HepG2 (cell line): ENCODE measurements around the gene RRBP1. TPM values are rescaled to one million over a fixed set of nuclear protein-coding genes. Genes with fewer than 3 reads are reported as not detected.

ENCODE experiments used
- ATAC-seq: fragments of 200-7000 bp; cut with Tn5 transposase; 3 replicates; pipeline ENCODE4 v1.9.1; 2020; ENCODE audit warnings: mild to moderate bottlenecking, moderate library complexity
- BruUV-seq: library from RNA; stranded (reverse); fragments of 400-500 nt; replicated peaks from 2 replicates; lab custom pipeline; 2021; lab: Mats Ljungman, UMichigan
- CTCF ChIA-PET: fragments of 300-600 bp; formaldehyde crosslinking; extraction: SDS; loops from one replicate; lab custom pipeline; 2021; ENCODE audit warnings: low total read pairs, inconsistent platforms, low intra/inter-chr PET ratio; lab: Yijun Ruan, JAX
- POLR2A ChIA-PET: fragments of 350-600 bp; sonication (Branson Sonifier 250); formaldehyde crosslinking; loops from one replicate; lab custom pipeline; 2020; ENCODE audit warnings: antibody characterized with exemption, inconsistent platforms; lab: Yijun Ruan, JAX
- DNase-seq: peaks from one replicate; pipeline ENCODE4 v3.0.0-alpha.2; 2015; ENCODE audit warnings: low spot score
- FAIRE-seq: peaks from 3 replicates; lab custom pipeline; 2011; peaks lifted over from hg19 to GRCh38; lab: Jason Lieb, UNC
- H2AFZ ChIP-seq: one replicate; pipeline ENCODE4 v1.6.1; 2011; ENCODE audit warnings: low read length, inconsistent platforms
- H3K27ac ChIP-seq: fragments of 300-600 bp; 3 replicates; pipeline ENCODE4 v1.8.0; 2011; ENCODE audit warnings: mixed run types, mild to moderate bottlenecking, mixed read lengths, low read length, inconsistent platforms; ENCODE audit not compliant: insufficient read depth; ENCODE audit errors: extremely low read length
- H3K27me3 ChIP-seq, 2 experiments: fragments of 200-600 bp in 1 of 2; 2 replicates in 1 of 2; 3 replicates in 1 of 2; pipeline versions ENCODE4 v1.6.0 to v1.8.0; 2011; ENCODE audit warnings: low read length in 2 of 2, mild to moderate bottlenecking in 2 of 2, moderate library complexity in 2 of 2, inconsistent platforms in 1 of 2; ENCODE audit not compliant: insufficient read depth in 2 of 2, control insufficient read depth in 1 of 2
- H3K36me3 ChIP-seq, 2 experiments: fragments of 200-600 bp in 1 of 2; replicated peaks in 1 of 2; 2 replicates in 1 of 2; 3 replicates in 1 of 2; pipeline versions ENCODE4 v1.5.1 to v1.8.0; 2011; ENCODE audit warnings: low read length in 2 of 2, inconsistent platforms in 1 of 2; ENCODE audit not compliant: insufficient read depth in 2 of 2, control insufficient read depth in 1 of 2
- H3K4me1 ChIP-seq: 2 replicates; pipeline ENCODE4 v1.5.1; 2012; ENCODE audit warnings: low read length, inconsistent platforms; ENCODE audit not compliant: insufficient read depth
- H3K4me2 ChIP-seq: 2 replicates; pipeline ENCODE4 v1.6.0; 2011; ENCODE audit warnings: low read depth, low read length, inconsistent platforms
- H3K4me3 ChIP-seq, 3 experiments: fragments of 200-600 bp in 1 of 3; sonication (generic), shearing (Covaris generic) in 1 of 3; replicated peaks in 1 of 3; 2 replicates each; pipeline ENCODE4 v1.5.1; 2011 to 2016; ENCODE audit warnings: low read length in 3 of 3, inconsistent platforms in 2 of 3, low read depth in 2 of 3, mild to moderate bottlenecking in 2 of 3, control low read depth in 1 of 3, mixed read lengths in 1 of 3; ENCODE audit not compliant: insufficient read depth in 1 of 3
- H3K79me2 ChIP-seq: one replicate; pipeline ENCODE4 v1.6.1; 2011; ENCODE audit warnings: low read length, inconsistent platforms; ENCODE audit not compliant: insufficient read depth
- H3K9ac ChIP-seq: 2 replicates; pipeline ENCODE4 v1.6.0; 2011; ENCODE audit warnings: mild to moderate bottlenecking, low read depth, low read length, inconsistent platforms; ENCODE audit not compliant: insufficient read depth
- H3K9me3 ChIP-seq: 2 replicates; pipeline ENCODE4 v1.5.1; 2012; ENCODE audit warnings: mild to moderate bottlenecking, low read length
- H4K20me1 ChIP-seq: 2 replicates; pipeline ENCODE4 v1.6.0; 2011; ENCODE audit warnings: inconsistent platforms, mild to moderate bottlenecking, low read length, moderate library complexity; ENCODE audit not compliant: insufficient read depth
- BRD4 ChIP-seq: sonication (generic); formaldehyde crosslinking; IDR thresholded peaks from 2 replicates; pipeline ENCODE4 v1.4.0; 2020; ENCODE audit warnings: missing genetic modification reagents
- FOXP1 ChIP-seq, 2 experiments: fragments of 450-650 bp in 1 of 2; IDR thresholded peaks; 2 replicates each; pipeline ENCODE4 v1.6.1; 2017 to 2018; ENCODE audit warnings: antibody characterized with exemption in 1 of 2
- HMG20B ChIP-seq: conservative IDR thresholded peaks from 2 replicates; pipeline ENCODE4 v1.6.1; 2016; ENCODE audit warnings: missing genetic modification reagents, missing compliant biosample characterization
- KDM6A ChIP-seq: IDR thresholded peaks from 2 replicates; pipeline ENCODE4 v1.6.1; 2016; ENCODE audit warnings: low read depth
- NFE2 ChIP-seq: sonication (generic); formaldehyde crosslinking; IDR thresholded peaks from 2 replicates; pipeline ENCODE4 v1.4.0; 2020; ENCODE audit warnings: missing genetic modification reagents
- NFIC ChIP-seq: IDR thresholded peaks from 2 replicates; pipeline ENCODE4 v1.6.1; 2012; ENCODE audit warnings: mild to moderate bottlenecking, low read length, inconsistent platforms
- RAD51 ChIP-seq: fragments of 450-650 bp; IDR thresholded peaks from 2 replicates; pipeline ENCODE4 v1.6.1; 2016; ENCODE audit warnings: borderline replicate concordance
- SP2 ChIP-seq: sonication (generic); formaldehyde crosslinking; IDR thresholded peaks from 2 replicates; pipeline ENCODE4 v1.5.1; 2020; ENCODE audit warnings: mild to moderate bottlenecking, missing genetic modification reagents
- ZNF543 ChIP-seq: sonication (generic); formaldehyde crosslinking; IDR thresholded peaks from 2 replicates; pipeline ENCODE4 v1.4.0; 2020; ENCODE audit warnings: mild to moderate bottlenecking, missing genetic modification reagents
- ZNF619 ChIP-seq: sonication (generic); formaldehyde crosslinking; IDR thresholded peaks from 2 replicates; pipeline ENCODE4 v1.4.0; 2020; ENCODE audit warnings: mild to moderate bottlenecking, missing genetic modification reagents
- ZNF652 ChIP-seq: IDR thresholded peaks from 2 replicates; pipeline ENCODE4 v1.6.1; 2016; ENCODE audit warnings: low read depth, borderline replicate concordance
- ZNF737 ChIP-seq: sonication (generic); formaldehyde crosslinking; IDR thresholded peaks from 2 replicates; pipeline ENCODE4 v1.5.0; 2020; ENCODE audit warnings: missing genetic modification reagents, mild to moderate bottlenecking, borderline replicate concordance
- WGBS: methylation state at CpG from one replicate; pipeline ENCODE4 v1.1.6; 2017; ENCODE audit warnings: low lambda C conversion rate; 5-methylcytosine and 5-hydroxymethylcytosine counted together
- in situ Hi-C: cut with HindIII; loops from 2 replicates; pipeline ENCODE4 v1.10.0; 2017; ENCODE audit warnings: low pct_unique_long_range_greater_than_20kb; ENCODE audit not compliant: extremely low pct_ligation_motif_present
- intact Hi-C: fragments of 100-400 bp; cut with micrococcal nuclease; formaldehyde crosslinking; loops from one replicate; pipeline ENCODE4 v1.10.0; 2022; ENCODE audit not compliant: unreplicated experiment
- polyA plus RNA-seq, 8 experiments: library from polyadenylated mRNA; depleted of rRNA in 3 of 8; stranded (reverse) in 7 of 8; unstranded in 1 of 8; fragments of >200 nt; fragmentation: Illumina TruSeq in 4 of 8; extraction: Trizol in 4 of 8; gene quantifications; 2 replicates each; pipeline versions ENCODE4 v1.2.1 to v1.2.3, GENCODE V29; 2011 to 2016; ENCODE audit warnings: low read depth in 4 of 8, missing spikeins in 1 of 8, mixed read lengths in 1 of 8; ENCODE audit not compliant: insufficient read depth in 1 of 8
- total RNA-seq, 5 experiments: library from RNA; depleted of rRNA; stranded (reverse); fragments of >200 nt; fragmentation: Illumina TruSeq; extraction: Trizol; gene quantifications; 2 replicates each; pipeline ENCODE4 v1.2.3, GENCODE V29; 2016; ENCODE audit warnings: low read depth in 1 of 5
- TF ChIP-seq, protein P1 (sequence below): sonication (generic); formaldehyde crosslinking; IDR thresholded peaks from 2 replicates; pipeline ENCODE4 v1.8.1; 2023; ENCODE audit warnings: mild to moderate bottlenecking, missing genetic modification reagents, borderline replicate concordance
- TF ChIP-seq, protein P2 (sequence below): sonication (generic); formaldehyde crosslinking; IDR thresholded peaks from 2 replicates; pipeline ENCODE4 v1.5.1; 2020; ENCODE audit warnings: mild to moderate bottlenecking, missing genetic modification reagents, borderline replicate concordance
- TF ChIP-seq, protein P3 (sequence below): sonication (generic); formaldehyde crosslinking; IDR thresholded peaks from 2 replicates; pipeline ENCODE4 v1.5.1; 2020; ENCODE audit warnings: missing genetic modification reagents, mild to moderate bottlenecking, borderline replicate concordance
- TF ChIP-seq, protein P4 (sequence below): sonication (generic); formaldehyde crosslinking; IDR thresholded peaks from 2 replicates; pipeline ENCODE4 v1.4.0; 2020; ENCODE audit warnings: missing genetic modification reagents
- TF ChIP-seq, protein P5 (sequence below): sonication (generic); formaldehyde crosslinking; IDR thresholded peaks from 2 replicates; pipeline ENCODE4 v1.8.1; 2022; ENCODE audit warnings: mild to moderate bottlenecking, missing genetic modification reagents

Gene RRBP1
- total and polyA plus RNA-seq, 2 of the 13 experiments (the other 11 are each of a cell fraction or from before 2014, with no cell fraction given), result 150 to 222 TPM

DNA sequence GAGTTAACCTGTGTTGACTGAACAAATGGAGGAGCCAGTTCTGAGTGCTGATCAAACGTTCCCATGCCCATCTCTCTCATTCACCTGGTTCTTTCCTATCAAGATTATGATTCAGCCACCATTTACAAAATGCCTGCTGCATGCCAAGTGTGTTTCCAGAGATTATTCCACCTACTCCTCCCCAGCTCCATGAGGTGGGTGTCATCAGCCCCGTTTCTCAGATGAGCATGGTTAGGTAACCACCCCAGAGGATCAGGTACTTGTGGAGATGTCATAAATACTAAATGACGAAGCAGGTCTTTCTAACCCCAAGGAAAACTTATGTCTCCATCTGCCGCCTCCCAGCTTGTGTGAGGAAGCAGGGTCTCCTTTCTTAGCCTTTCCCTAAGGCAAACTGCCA is 19.8 kb upstream of the RRBP1 start:
- no peak overlapping the region for H3K4me2 ChIP-seq
- H3K27ac ChIP-seq, result no peak overlapping the region
- H3K9me3 ChIP-seq, result no peaks in the 10 kb centered on the region
- DNase-seq (no peak), ATAC-seq (no peak), FAIRE-seq (no peak)
- H3K9ac ChIP-seq, result no peak overlapping the region
- ChIA-PET CTCF (no interaction called here), POLR2A (interaction anchor here (0.9 to 2.6 kb wide), 4 partner anchors 9 to 70 kb away, joined by 3 to 12 read pairs (median 4); partner anchors contain the start of gene RRBP1)
- H3K79me2 ChIP-seq, result no peaks in the 10 kb centered on the region
- H3K4me3 ChIP-seq, result no peak overlapping the region
- intact Hi-C loops (no loop called here), in situ Hi-C loops (no loop called here)
- H3K4me1 ChIP-seq, result peaks cover 27% of the 10 kb centered on the region
- WGBS, result 45% methylated on average over 4 of the region's 4 CpGs
- no peak overlapping the region for H2AFZ ChIP-seq
- H4K20me1 ChIP-seq, result no peaks in the 10 kb centered on the region
- no TSS peak for BruUV-seq
- H3K27me3 ChIP-seq, result peaks cover 14 to 73% of the 10 kb centered on the region in 2 experiments
- no peaks in the 10 kb centered on the region for H3K36me3 ChIP-seq
- TF ChIP-seq, protein P1, sequence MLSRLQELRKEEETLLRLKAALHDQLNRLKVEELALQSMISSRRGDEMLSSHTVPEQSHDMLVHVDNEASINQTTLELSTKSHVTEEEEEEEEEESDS (CRISPR knock-in tag), result no peak
- TF ChIP-seq, protein P2, sequence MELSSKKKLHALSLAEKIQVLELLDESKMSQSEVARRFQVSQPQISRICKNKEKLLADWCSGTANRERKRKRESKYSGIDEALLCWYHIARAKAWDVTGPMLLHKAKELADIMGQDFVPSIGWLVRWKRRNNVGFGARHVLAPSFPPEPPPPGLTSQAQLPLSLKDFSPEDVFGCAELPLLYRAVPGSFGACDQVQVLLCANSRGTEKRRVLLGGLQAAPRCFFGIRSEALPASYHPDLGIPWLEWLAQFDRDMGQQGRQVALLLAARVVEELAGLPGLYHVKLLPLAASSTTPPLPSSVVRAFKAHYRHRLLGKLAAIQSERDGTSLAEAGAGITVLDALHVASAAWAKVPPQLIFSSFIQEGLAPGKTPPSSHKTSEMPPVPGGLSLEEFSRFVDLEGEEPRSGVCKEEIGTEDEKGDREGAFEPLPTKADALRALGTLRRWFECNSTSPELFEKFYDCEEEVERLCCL (CRISPR knock-in tag), result no peak
- TF ChIP-seq ZNF543 (CRISPR knock-in tag), result no peak
- TF ChIP-seq, protein P3, sequence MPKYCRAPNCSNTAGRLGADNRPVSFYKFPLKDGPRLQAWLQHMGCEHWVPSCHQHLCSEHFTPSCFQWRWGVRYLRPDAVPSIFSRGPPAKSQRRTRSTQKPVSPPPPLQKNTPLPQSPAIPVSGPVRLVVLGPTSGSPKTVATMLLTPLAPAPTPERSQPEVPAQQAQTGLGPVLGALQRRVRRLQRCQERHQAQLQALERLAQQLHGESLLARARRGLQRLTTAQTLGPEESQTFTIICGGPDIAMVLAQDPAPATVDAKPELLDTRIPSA (CRISPR knock-in tag), result no peak
- TF ChIP-seq ZNF619 (CRISPR knock-in tag), result no peak
- TF ChIP-seq ZNF652 (CRISPR knock-in tag), result no peak
- TF ChIP-seq RAD51, result no peak
- TF ChIP-seq HMG20B, result no peak
- TF ChIP-seq, protein P4, sequence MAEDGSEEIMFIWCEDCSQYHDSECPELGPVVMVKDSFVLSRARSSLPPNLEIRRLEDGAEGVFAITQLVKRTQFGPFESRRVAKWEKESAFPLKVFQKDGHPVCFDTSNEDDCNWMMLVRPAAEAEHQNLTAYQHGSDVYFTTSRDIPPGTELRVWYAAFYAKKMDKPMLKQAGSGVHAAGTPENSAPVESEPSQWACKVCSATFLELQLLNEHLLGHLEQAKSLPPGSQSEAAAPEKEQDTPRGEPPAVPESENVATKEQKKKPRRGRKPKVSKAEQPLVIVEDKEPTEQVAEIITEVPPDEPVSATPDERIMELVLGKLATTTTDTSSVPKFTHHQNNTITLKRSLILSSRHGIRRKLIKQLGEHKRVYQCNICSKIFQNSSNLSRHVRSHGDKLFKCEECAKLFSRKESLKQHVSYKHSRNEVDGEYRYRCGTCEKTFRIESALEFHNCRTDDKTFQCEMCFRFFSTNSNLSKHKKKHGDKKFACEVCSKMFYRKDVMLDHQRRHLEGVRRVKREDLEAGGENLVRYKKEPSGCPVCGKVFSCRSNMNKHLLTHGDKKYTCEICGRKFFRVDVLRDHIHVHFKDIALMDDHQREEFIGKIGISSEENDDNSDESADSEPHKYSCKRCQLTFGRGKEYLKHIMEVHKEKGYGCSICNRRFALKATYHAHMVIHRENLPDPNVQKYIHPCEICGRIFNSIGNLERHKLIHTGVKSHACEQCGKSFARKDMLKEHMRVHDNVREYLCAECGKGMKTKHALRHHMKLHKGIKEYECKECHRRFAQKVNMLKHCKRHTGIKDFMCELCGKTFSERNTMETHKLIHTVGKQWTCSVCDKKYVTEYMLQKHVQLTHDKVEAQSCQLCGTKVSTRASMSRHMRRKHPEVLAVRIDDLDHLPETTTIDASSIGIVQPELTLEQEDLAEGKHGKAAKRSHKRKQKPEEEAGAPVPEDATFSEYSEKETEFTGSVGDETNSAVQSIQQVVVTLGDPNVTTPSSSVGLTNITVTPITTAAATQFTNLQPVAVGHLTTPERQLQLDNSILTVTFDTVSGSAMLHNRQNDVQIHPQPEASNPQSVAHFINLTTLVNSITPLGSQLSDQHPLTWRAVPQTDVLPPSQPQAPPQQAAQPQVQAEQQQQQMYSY (CRISPR knock-in tag), result no peak
- TF ChIP-seq BRD4 (CRISPR knock-in tag), result no peak
- no peak for TF ChIP-seq NFIC
- no peak for TF ChIP-seq NFE2 (CRISPR knock-in tag)
- TF ChIP-seq ZNF737 (CRISPR knock-in tag), result no peak
- no peak for TF ChIP-seq FOXP1 (IDR thresholded peaks at IDR 0.05)
- no peak for TF ChIP-seq FOXP1 (CRISPR knock-in tag; IDR thresholded peaks at IDR 0.05)
- TF ChIP-seq, protein P5, sequence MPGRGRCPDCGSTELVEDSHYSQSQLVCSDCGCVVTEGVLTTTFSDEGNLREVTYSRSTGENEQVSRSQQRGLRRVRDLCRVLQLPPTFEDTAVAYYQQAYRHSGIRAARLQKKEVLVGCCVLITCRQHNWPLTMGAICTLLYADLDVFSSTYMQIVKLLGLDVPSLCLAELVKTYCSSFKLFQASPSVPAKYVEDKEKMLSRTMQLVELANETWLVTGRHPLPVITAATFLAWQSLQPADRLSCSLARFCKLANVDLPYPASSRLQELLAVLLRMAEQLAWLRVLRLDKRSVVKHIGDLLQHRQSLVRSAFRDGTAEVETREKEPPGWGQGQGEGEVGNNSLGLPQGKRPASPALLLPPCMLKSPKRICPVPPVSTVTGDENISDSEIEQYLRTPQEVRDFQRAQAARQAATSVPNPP (CRISPR knock-in tag), result no peak
- no peak for TF ChIP-seq KDM6A (CRISPR knock-in tag)
- TF ChIP-seq SP2 (CRISPR knock-in tag), result no peak
